GM12875 (cell line): Measurements from ENCODE around the gene GP1BA.
A peak's percentile ranks its signal among the peaks of the same experiment; 100 is the strongest.

Experiments
- H3K4me3 ChIP-seq: one replicate; pipeline ENCODE4 v1.5.1; 2011; ENCODE audit warnings: low read depth, low read length, control low read depth
- TF ChIP-seq, protein P1 (sequence below): IDR thresholded peaks from 2 replicates; pipeline ENCODE4 v1.5.1; 2011; ENCODE audit warnings: low read depth, mild to moderate bottlenecking, control low read depth, inconsistent platforms, low read length, moderate library complexity, borderline replicate concordance; ENCODE audit not compliant: insufficient read depth

The GP1BA gene

DNA sequence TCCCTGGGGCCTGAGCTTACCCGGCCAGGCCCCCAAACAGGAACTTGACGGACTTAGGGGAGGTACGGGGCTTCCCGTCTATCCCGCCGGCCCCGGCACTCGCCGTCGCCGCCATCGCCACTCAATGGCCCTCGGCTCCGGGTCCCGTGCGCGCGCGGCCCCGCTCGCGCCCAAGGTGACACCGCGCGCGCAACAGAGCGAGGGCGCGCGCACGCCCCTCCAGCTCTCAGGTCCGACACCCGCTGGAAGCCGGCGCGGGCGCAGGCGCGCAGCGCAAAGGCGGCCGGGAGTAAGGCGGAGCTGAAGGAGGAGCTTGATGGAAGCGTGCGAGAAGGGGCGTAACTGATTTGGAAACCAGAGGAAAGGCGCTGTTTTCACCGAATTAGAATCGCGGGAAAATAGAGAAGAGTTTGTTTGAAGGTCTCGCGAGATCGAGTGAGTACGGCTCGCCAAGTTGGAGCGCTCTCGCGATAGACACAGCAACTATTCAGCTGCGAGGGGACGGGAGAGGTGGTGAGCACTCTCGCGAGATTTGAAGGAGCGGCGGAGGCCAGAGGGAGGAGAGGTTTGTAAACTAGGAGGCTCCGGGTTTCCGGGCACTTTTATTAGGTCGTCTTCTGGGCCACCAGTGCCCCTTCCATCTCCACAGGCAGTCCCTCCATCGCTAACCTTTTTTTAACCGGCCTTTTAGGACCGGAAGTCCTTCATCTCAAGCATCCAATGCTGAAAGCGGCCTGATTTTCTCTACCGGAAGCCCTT is 7.9 kb downstream of the GP1BA start, which contains the start of the genes RNF167 and SLC25A11:
TSS of gene RNF167 (plus strand) at position 473 of the 759 bp plus-strand sequence. CDS start 642 bp downstream, outside the sequence.
TSS of gene SLC25A11 (minus strand) at position 251 of the 759 bp plus-strand sequence. CDS start at position 115, 136 bp downstream.
- TF ChIP-seq, protein P1, sequence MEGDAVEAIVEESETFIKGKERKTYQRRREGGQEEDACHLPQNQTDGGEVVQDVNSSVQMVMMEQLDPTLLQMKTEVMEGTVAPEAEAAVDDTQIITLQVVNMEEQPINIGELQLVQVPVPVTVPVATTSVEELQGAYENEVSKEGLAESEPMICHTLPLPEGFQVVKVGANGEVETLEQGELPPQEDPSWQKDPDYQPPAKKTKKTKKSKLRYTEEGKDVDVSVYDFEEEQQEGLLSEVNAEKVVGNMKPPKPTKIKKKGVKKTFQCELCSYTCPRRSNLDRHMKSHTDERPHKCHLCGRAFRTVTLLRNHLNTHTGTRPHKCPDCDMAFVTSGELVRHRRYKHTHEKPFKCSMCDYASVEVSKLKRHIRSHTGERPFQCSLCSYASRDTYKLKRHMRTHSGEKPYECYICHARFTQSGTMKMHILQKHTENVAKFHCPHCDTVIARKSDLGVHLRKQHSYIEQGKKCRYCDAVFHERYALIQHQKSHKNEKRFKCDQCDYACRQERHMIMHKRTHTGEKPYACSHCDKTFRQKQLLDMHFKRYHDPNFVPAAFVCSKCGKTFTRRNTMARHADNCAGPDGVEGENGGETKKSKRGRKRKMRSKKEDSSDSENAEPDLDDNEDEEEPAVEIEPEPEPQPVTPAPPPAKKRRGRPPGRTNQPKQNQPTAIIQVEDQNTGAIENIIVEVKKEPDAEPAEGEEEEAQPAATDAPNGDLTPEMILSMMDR = no peak
- H3K4me3 ChIP-seq = peak within 1 kb of the TSS; percentile 99

DNA sequence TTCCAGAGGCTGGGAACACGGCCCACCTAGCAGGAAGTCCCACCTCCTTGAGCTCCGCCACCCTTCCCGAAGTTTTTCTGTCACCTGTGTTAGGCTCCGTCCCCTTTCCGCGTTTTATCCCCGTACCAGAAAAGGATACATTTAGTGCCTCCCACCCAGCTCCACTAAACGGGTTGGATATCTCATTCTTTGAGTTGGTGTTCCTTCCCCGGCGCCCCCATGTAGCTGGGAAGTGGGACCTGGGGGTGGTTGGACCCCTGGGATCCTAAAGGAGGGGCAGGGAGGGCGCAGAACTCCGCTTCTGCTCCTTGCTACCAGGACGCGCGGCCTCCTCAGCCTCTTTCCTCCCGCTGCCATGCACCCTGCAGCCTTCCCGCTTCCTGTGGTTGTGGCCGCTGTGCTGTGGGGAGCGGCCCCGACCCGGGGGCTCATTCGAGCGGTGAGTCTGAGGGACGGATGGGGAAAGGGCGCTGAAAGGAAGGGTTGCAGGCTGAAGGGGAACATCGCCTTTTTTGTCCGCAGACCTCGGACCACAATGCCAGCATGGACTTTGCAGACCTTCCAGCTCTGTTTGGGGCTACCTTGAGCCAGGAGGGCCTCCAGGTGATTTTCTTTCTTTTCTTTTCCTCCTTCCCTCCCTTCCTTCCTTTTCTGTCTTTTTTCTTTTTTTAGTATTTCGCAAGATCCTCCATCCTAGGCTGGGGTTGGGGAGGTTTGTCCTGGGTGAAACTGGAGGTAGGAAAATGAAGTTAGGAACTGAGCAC is 8.7 kb downstream of the GP1BA start:
- peak overlapping the region; percentile 92 for H3K4me3 ChIP-seq
- TF ChIP-seq, protein P1 = no peak

GRCh38 chr17:4941319-4941610 is 9.2 kb downstream of the GP1BA start:
- TF ChIP-seq, protein P1 = no peak
- peak overlapping the region; percentile 92 for H3K4me3 ChIP-seq

GRCh38 chr17:4942760-4943508 is 10.9 kb downstream of the GP1BA start:
- TF ChIP-seq, protein P1 = no peak
- H3K4me3 ChIP-seq = no peak overlapping the region

- TF ChIP-seq, protein P1 = no peak
- H3K4me3 ChIP-seq = peak overlapping the region; percentile 99
These were observed 12.1 kb downstream of the GP1BA start for GRCh38 chr17:4944163-4944553.

DNA sequence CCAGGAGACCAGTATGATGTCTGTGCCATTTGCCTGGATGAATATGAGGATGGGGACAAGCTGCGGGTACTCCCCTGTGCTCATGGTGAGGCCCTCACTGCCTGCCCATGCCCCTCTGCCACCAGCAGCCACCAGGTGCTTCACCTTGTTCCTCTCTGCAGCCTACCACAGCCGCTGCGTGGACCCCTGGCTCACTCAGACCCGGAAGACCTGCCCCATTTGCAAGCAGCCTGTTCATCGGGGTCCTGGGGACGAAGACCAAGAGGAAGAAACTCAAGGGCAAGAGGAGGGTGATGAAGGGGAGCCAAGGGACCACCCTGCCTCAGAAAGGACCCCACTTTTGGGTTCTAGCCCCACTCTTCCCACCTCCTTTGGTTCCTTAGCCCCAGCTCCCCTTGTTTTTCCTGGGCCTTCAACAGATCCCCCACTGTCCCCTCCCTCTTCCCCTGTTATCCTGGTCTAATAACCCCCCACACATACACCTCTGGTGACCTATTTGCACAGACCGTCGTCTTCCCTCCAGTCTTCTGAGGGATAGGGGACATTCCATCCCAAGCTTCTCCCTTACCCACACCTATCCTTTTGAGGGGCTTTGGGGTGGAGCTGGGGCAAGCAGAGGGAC is 12.6 kb downstream of the GP1BA start:
- TF ChIP-seq, protein P1 = no peak

More for the DNA sequence above, 12.6 kb downstream of the GP1BA start:
- peak overlapping the region; percentile 99 for H3K4me3 ChIP-seq
